PC-9 (cell line): Measurements from ENCODE around the gene OR7G3. TPM values are rescaled to one million over a fixed set of nuclear protein-coding genes. Genes with fewer than 3 reads are reported as not detected.

Source experiments
- BruUV-seq: library from RNA; stranded (reverse); fragments of 400-500 nt; replicated peaks from 2 replicates; lab custom pipeline; 2021; lab: Mats Ljungman, UMichigan
- CTCF ChIA-PET: fragments of 300-600 bp; sonication (Branson Sonifier 250); formaldehyde crosslinking; loops from one replicate; lab custom pipeline; 2022; ENCODE audit warnings: antibody characterized with exemption; lab: Charles Lee
- POLR2A ChIA-PET: fragments of 300-600 bp; sonication (Branson Sonifier 250); formaldehyde crosslinking; loops from one replicate; lab custom pipeline; 2022; ENCODE audit warnings: antibody characterized with exemption; ENCODE audit not compliant: unreplicated experiment; lab: Charles Lee
- DNase-seq, 2 experiments: peaks; one replicate each; pipeline versions ENCODE4 v3.0.0 to v3.0.0-alpha.2; 2015 to 2022; ENCODE audit warnings: mixed read lengths in 1 of 2
- H2AFZ ChIP-seq: fragments of 200-600 bp; sonication (generic); 2 replicates; pipeline ENCODE4 v1.8.1; 2017; ENCODE audit warnings: antibody characterized with exemption
- H3F3A ChIP-seq: fragments of 200-600 bp; sonication (generic); 2 replicates; pipeline ENCODE4 v1.8.1; 2017; ENCODE audit warnings: antibody characterized with exemption, mild to moderate bottlenecking, low read depth; ENCODE audit not compliant: insufficient read depth
- H3K27ac ChIP-seq: fragments of 200-600 bp; sonication (generic); 2 replicates; pipeline ENCODE4 v1.6.1; 2016; ENCODE audit warnings: mixed run types
- H3K27me3 ChIP-seq: fragments of 200-600 bp; sonication (generic); 2 replicates; pipeline ENCODE4 v1.6.1; 2016; ENCODE audit warnings: low read depth, mixed run types; ENCODE audit not compliant: insufficient read depth
- H3K36me3 ChIP-seq: fragments of 200-600 bp; sonication (generic); 2 replicates; pipeline ENCODE4 v1.6.1; 2016; ENCODE audit warnings: low read depth, mixed run types
- H3K4me1 ChIP-seq: fragments of 200-600 bp; sonication (generic); replicated peaks from 2 replicates; pipeline ENCODE4 v1.6.1; 2016; ENCODE audit warnings: mixed run types; ENCODE audit not compliant: insufficient read depth
- H3K4me2 ChIP-seq: fragments of 200-600 bp; sonication (generic); 2 replicates; pipeline ENCODE4 v1.6.1; 2017; ENCODE audit warnings: mixed run types
- H3K4me3 ChIP-seq: fragments of 200-600 bp; sonication (generic); 2 replicates; pipeline ENCODE4 v1.6.1; 2016; ENCODE audit warnings: mixed run types
- H3K79me2 ChIP-seq: fragments of 200-600 bp; sonication (generic); 2 replicates; pipeline ENCODE4 v1.6.1; 2017; ENCODE audit warnings: low read depth, mixed run types
- H3K9me2 ChIP-seq: fragments of 200-600 bp; sonication (generic); 2 replicates; pipeline ENCODE4 v1.8.1; 2017; ENCODE audit warnings: mild to moderate bottlenecking; ENCODE audit not compliant: insufficient read depth
- H3K9me3 ChIP-seq: fragments of 200-600 bp; sonication (generic); 2 replicates; pipeline ENCODE4 v1.8.1; 2016; ENCODE audit warnings: low read depth; ENCODE audit not compliant: insufficient read depth
- H4K20me1 ChIP-seq: fragments of 200-600 bp; sonication (generic); 2 replicates; pipeline ENCODE4 v1.8.1; 2017; ENCODE audit not compliant: insufficient read depth
- CTCF ChIP-seq: fragments of 200-600 bp; sonication (generic); conservative IDR thresholded peaks from 2 replicates; pipeline ENCODE4 v1.6.1; 2017; ENCODE audit warnings: mixed run types, antibody characterized with exemption, mild to moderate bottlenecking, moderate library complexity
- EZH2 ChIP-seq: fragments of 200-600 bp; sonication (generic); IDR thresholded peaks from 2 replicates; pipeline ENCODE4 v1.8.0; 2017; ENCODE audit warnings: antibody characterized with exemption, low read depth
- intact Hi-C: fragments of 100-400 bp; cut with micrococcal nuclease; formaldehyde crosslinking; loops from one replicate; pipeline ENCODE4 v1.10.0; 2022; ENCODE audit not compliant: unreplicated experiment
- total RNA-seq: library from RNA; stranded (reverse); gene quantifications from 2 replicates; pipeline ENCODE4 v1.2.3, GENCODE V29; 2021

The OR7G3 gene
- total RNA-seq, 1 experiment from 2014 or later, result not detected

DNA sequence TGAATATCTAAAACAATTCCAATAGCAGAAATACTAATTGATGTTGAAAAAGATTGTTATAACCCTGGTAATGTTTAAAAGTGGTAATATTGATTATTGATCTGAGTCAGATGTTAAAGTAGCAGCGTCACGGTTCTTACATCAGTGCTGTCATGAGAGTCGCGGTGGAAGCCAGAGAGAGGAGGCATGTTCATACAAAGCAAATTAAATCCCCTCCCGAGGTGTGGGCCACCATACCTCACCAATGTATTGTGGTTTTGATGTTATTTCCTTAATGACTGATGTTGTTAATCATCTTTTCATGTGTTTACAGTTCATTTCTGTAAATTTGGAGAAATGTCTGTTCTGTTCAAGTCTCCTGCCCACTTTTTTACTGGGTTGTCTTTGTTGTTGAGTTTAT, 24.6 kb upstream of the OR7G3 start:
- CTCF ChIA-PET, result no interaction called here
- Histone ChIP-seq H3K36me3 (peaks cover 94% of the 10 kb centered on the region), H3K9me2 (no peaks in the 10 kb centered on the region)

DNA sequence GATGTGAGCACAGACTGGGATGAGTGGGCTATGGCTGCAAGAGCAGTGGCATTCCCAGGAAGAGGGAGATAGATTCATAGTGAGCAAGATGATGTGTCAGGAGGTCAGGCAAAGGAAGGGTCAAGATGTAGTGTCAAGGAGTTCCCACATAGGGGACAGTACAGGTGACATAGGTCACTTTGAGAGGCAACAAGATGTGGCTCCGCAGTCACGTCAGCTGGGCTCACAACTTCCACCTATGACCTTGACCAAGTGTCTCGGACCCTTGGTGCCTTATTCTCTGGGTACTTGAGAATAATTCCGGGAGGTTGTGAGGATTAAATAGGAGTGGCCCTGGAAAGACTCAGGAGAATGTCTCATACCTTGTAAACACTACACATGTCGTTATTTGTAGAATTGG, 23.9 kb upstream of the OR7G3 start:
- H3K36me3 ChIP-seq, result peaks cover 88% of the 10 kb centered on the region
- intact Hi-C loops, result no loop called here
- H3K4me3 ChIP-seq, result no peak overlapping the region
- no TSS peak for BruUV-seq
- H3F3A ChIP-seq, result no peaks in the 10 kb centered on the region
- CTCF ChIA-PET, result no interaction called here
- peaks cover 67% of the 10 kb centered on the region for H3K9me3 ChIP-seq
- no peaks in the 10 kb centered on the region; the same call in none of the 2 replicates for H3K4me1 ChIP-seq
- no peak overlapping the region for H2AFZ ChIP-seq
- DNase-seq, result no peak
- TF ChIP-seq EZH2 (no peak), CTCF (no peak)
- peaks cover 98% of the 10 kb centered on the region for H3K79me2 ChIP-seq
- H3K27me3 ChIP-seq, result no peaks in the 10 kb centered on the region
- no peak overlapping the region for H3K27ac ChIP-seq
- peaks cover 2% of the 10 kb centered on the region for H4K20me1 ChIP-seq
- no peaks in the 10 kb centered on the region for H3K9me2 ChIP-seq
- H3K4me2 ChIP-seq, result no peak overlapping the region
- POLR2A ChIA-PET, result no interaction called here

More for the DNA sequence above, 24.6 kb upstream of the OR7G3 start:
- Histone ChIP-seq H3F3A (no peaks in the 10 kb centered on the region), H2AFZ (no peak overlapping the region), H3K27ac (no peak overlapping the region), H3K4me2 (no peak overlapping the region), H4K20me1 (peaks cover 2% of the 10 kb centered on the region), H3K9me3 (peaks cover 68% of the 10 kb centered on the region), H3K4me3 (no peak overlapping the region), H3K27me3 (no peaks in the 10 kb centered on the region), H3K79me2 (peaks cover 99% of the 10 kb centered on the region), H3K4me1 (no peaks in the 10 kb centered on the region; the same call in none of the 2 replicates)
- no peak for TF ChIP-seq EZH2
- TF ChIP-seq CTCF, result no peak
- DNase-seq, result no peak
- intact Hi-C loops, result no loop called here
- POLR2A ChIA-PET, result no interaction called here
- BruUV-seq, result no TSS peak

DNA sequence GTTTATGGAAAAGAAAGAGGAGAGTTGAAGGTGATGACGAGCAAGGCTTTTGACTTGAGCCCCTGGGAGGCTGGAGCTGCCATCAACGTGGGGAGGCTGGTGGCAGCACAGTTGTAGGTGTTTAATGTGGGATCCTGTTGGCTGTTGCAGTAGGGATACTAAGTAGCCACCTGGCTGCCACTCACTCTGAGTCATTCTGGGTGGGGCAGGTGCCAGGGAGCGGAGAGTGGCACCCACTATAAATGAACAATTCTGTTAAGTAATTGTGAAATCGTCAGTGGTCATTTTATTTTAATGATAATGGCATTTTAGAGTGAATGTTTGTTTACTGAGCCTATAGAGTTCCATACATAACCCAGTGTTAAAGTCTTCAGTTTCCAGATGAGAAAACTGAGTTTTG, 23.2 kb upstream of the OR7G3 start:
- no TSS peak for BruUV-seq
- no peak overlapping the region for H3K4me2 ChIP-seq
- H2AFZ ChIP-seq, result no peak overlapping the region
- intact Hi-C loops, result no loop called here
- H3K4me1 ChIP-seq, result no peaks in the 10 kb centered on the region; the same call in none of the 2 replicates
- H3K4me3 ChIP-seq, result no peak overlapping the region
- H3K27me3 ChIP-seq, result no peaks in the 10 kb centered on the region
- H4K20me1 ChIP-seq, result peaks cover 2% of the 10 kb centered on the region
- H3K79me2 ChIP-seq, result peaks cover 98% of the 10 kb centered on the region
- no peak for TF ChIP-seq EZH2
- TF ChIP-seq CTCF, result no peak
- H3K9me3 ChIP-seq, result peaks cover 74% of the 10 kb centered on the region
- H3F3A ChIP-seq, result peaks cover under 1% of the 10 kb centered on the region; the same call in 1 of the 2 replicates
- POLR2A ChIA-PET, result no interaction called here
- CTCF ChIA-PET, result no interaction called here
- H3K27ac ChIP-seq, result no peak overlapping the region
- peaks cover 88% of the 10 kb centered on the region for H3K36me3 ChIP-seq
- H3K9me2 ChIP-seq, result no peaks in the 10 kb centered on the region
- no peak for DNase-seq
